Measurements from ENCODE around the gene ZNF782. TPM values are rescaled to one million over a fixed set of nuclear protein-coding genes. Genes with fewer than 3 reads are reported as not detected.

ZNF782 gene
- total and polyA plus RNA-seq, 2 of the 8 experiments (the other 6 are each of a cell fraction or from before 2014, with no cell fraction given), result 1.4 to 7.4 TPM

DNA sequence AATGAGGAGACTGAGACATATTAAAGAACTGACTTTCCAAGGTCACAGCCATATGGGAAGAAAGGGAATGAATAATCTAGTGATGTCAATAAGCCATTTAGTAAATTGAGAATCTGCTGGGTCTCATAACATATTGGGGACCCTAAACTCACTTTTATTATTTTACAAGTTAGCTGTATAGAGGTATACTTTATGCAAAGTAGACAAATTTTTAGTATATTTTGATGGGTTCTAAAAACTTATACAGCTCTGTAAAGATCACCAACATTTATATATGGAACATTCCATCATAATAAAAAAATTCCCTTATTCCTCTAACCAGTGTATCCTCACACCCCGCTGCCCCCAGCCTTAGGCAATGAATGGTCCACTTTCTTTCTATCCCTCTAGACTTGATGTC is 40.7 kb downstream of the ZNF782 start:
- Histone ChIP-seq H2BK20ac (ENCODE audit: low read length) (no peak overlapping the region), H3K4me2 (ENCODE audit: insufficient read depth in 1 of 2, low read depth in 2 of 2, low read length in 2 of 2) (no peak overlapping the region), H4K8ac (ENCODE audit: extremely low read depth, insufficient read depth, low read length) (no peak overlapping the region), H3K23ac (ENCODE audit: insufficient read length) (no peak overlapping the region), H3K56ac (replicated peaks; ENCODE audit: insufficient read length, low read depth, low read length) (no peak overlapping the region), H3K4me1 (replicated peaks in 1 of 4; ENCODE audit: control insufficient read depth in 3 of 4, insufficient read depth in 4 of 4, low read length in 3 of 4) (no peaks in the 10 kb centered on the region), H2BK12ac (ENCODE audit: low read depth, low read length) (no peak overlapping the region), H4K91ac (replicated peaks; ENCODE audit: insufficient read length, low read length) (no peak overlapping the region), H3K79me2 (ENCODE audit: control insufficient read depth in 1 of 2, insufficient read depth in 2 of 2, low read length in 2 of 2) (no peaks in the 10 kb centered on the region), H3K27me3 (replicated peaks in 1 of 4; ENCODE audit: control insufficient read depth in 3 of 4, extremely low read depth in 1 of 4, insufficient read depth in 3 of 4, low read length in 3 of 4) (no peaks in the 10 kb centered on the region), H3K79me1 (ENCODE audit: low read depth, low read length) (no peaks in the 10 kb centered on the region), H2BK5ac (ENCODE audit: low read depth, low read length) (no peak overlapping the region), H2BK120ac (replicated peaks; ENCODE audit: low read depth, low read length) (no peak overlapping the region), H3K27ac (ENCODE audit: low read depth, low read length) (no peak overlapping the region), H2AK5ac (ENCODE audit: low read depth, low read length) (no peak overlapping the region), H2BK15ac (ENCODE audit: low read length) (no peak overlapping the region), H2AFZ (ENCODE audit: low read length) (no peak overlapping the region), H3K23me2 (ENCODE audit: low read depth, low read length) (no peaks in the 10 kb centered on the region), H3K9me3 (ENCODE audit: insufficient read depth in 2 of 2, low read depth in 1 of 2, low read length in 1 of 2) (peaks cover 54 to 59% of the 10 kb centered on the region in 2 experiments), H3K14ac (ENCODE audit: insufficient read length) (no peak overlapping the region), H4K20me1 (replicated peaks in 1 of 2; ENCODE audit: control insufficient read depth in 1 of 2, insufficient read depth in 2 of 2, low read length in 2 of 2) (no peaks in the 10 kb centered on the region), H3K4ac (replicated peaks; ENCODE audit: insufficient read length, low read depth, low read length) (no peak overlapping the region), H3K4me3 (ENCODE audit: extremely low read depth in 1 of 4, insufficient read depth in 2 of 4, low read depth in 3 of 4, low read length in 4 of 4) (no peak overlapping the region), H3K18ac (ENCODE audit: extremely low read depth, low read length) (no peak overlapping the region), H4K5ac (ENCODE audit: insufficient read length, low read depth, low read length) (no peak overlapping the region), H3K36me3 (ENCODE audit: control insufficient read depth in 2 of 4, insufficient read depth in 4 of 4, low read length in 3 of 4) (peaks cover 0 to 17% (median 3%) of the 10 kb centered on the region in 4 experiments; a peak in 4 of 8 replicates), H3K9ac (replicated peaks in 1 of 4; ENCODE audit: extremely low read depth in 1 of 4, low read depth in 3 of 4, low read length in 3 of 4) (no peak overlapping the region)
- ChIA-PET POLR2A (ENCODE audit: partially characterized antibody) (interaction anchor here (1.2 kb wide), 1 partner anchor 27 kb away, joined by 3 read pairs; no protein-coding TSS in a partner anchor), CTCF (ENCODE audit: partially characterized antibody) (interaction anchor here (1.1 kb wide), 1 partner anchor 14 kb away, joined by 3 read pairs; no protein-coding TSS in a partner anchor)
- WGBS, 2 experiments (ENCODE audit: extremely low coverage in 1 of 2, insufficient coverage in 1 of 2, insufficient read length in 1 of 2, insufficient replicate concordance in 2 of 2, low coverage in 1 of 2, low lambda C conversion rate in 2 of 2, missing lambda C conversion rate in 1 of 2), result 91% methylated on average over 1 of the region's 1 CpG; no CpG with 5 or more reads in 1 of the 2 experiments
- FAIRE-seq (no peak), DNase-seq (ENCODE audit: low read depth in 1 of 2, low spot score in 2 of 2) (no peak)
- TF ChIP-seq RFX5 (IDR thresholded peaks at IDR 0.05; ENCODE audit: borderline replicate concordance, low read depth, low read length), result no peak
- TF ChIP-seq ZNF274 (IDR thresholded peaks at IDR 0.05; ENCODE audit: borderline replicate concordance, extremely low read depth, low read length), result no peak
- no peak for TF ChIP-seq TEAD4 (IDR thresholded peaks at IDR 0.05; ENCODE audit: low read depth, low read length)
- no peak for TF ChIP-seq GTF2F1 (IDR thresholded peaks at IDR 0.05; ENCODE audit: borderline replicate concordance, low read depth, low read length)
- no peak for TF ChIP-seq EZH2 (IDR thresholded peaks at IDR 0.05; ENCODE audit: low read depth, low read length, severe bottlenecking)
- TF ChIP-seq RBBP5 (IDR thresholded peaks at IDR 0.05; ENCODE audit: borderline replicate concordance, low read depth, low read length), result no peak
- no peak for TF ChIP-seq POLR2AphosphoS5 (IDR thresholded peaks at IDR 0.05; ENCODE audit: low read depth, low read length)
- no peak for TF ChIP-seq RNF2 (IDR thresholded peaks at IDR 0.05; ENCODE audit: borderline replicate concordance, low read depth, low read length, missing control alignments, poor library complexity, severe bottlenecking)
- TF ChIP-seq RAD21 (IDR thresholded peaks at IDR 0.05 in 1 of 2, conservative IDR thresholded peaks at IDR 0.05 in 1 of 2; ENCODE audit: low read depth in 2 of 2, low read length in 2 of 2), result no peak
- TF ChIP-seq SP1 (IDR thresholded peaks at IDR 0.05; ENCODE audit: low read depth, low read length), result no peak
- no peak for TF ChIP-seq EGR1 (IDR thresholded peaks at IDR 0.05; ENCODE audit: borderline replicate concordance, low read depth, low read length)
- TF ChIP-seq TCF12 (IDR thresholded peaks at IDR 0.05; ENCODE audit: low read depth, low read length), result no peak
- TF ChIP-seq CBX5 (IDR thresholded peaks at IDR 0.05; ENCODE audit: low read depth, low read length), result no peak
- no peak for TF ChIP-seq CHD1 (IDR thresholded peaks at IDR 0.05; ENCODE audit: low read depth, low read length)
